Effector memory CD4-positive, alpha-beta T cell (primary cell): ENCODE data around the gene AKTIP.
A peak's percentile ranks its signal among the peaks of the same experiment; 100 is the strongest.
"Not testable (repeated sequence)": the region's sequence is repeated elsewhere in the genome, so short reads cannot be mapped to it uniquely, and the experiment has no call there.

Experiments
- DNase-seq, 3 donors: peaks; one replicate each; pipeline ENCODE4 v3.0.0-alpha.2; 2020
- H3K27ac ChIP-seq: 2 replicates; pipeline ENCODE4 v1.7.0; 2013; ENCODE audit warnings: mild to moderate bottlenecking, low read length, moderate library complexity; ENCODE audit not compliant: insufficient read depth, poor library complexity, severe bottlenecking
- H3K27me3 ChIP-seq: replicated peaks from 2 replicates; pipeline ENCODE4 v1.7.0; 2013; ENCODE audit warnings: mild to moderate bottlenecking, low read length; ENCODE audit not compliant: insufficient read depth, control insufficient read depth, poor library complexity, severe bottlenecking
- H3K36me3 ChIP-seq: 2 replicates; pipeline ENCODE4 v1.7.0; 2013; ENCODE audit warnings: mild to moderate bottlenecking, low read length, moderate library complexity; ENCODE audit not compliant: control insufficient read depth, insufficient read depth
- H3K4me1 ChIP-seq: 2 replicates; pipeline ENCODE4 v1.7.0; 2013; ENCODE audit warnings: low read length, mild to moderate bottlenecking; ENCODE audit not compliant: control insufficient read depth, insufficient read depth, poor library complexity, severe bottlenecking
- H3K4me3 ChIP-seq: 2 replicates; pipeline ENCODE4 v1.7.0; 2013; ENCODE audit warnings: low read length, low read depth, mild to moderate bottlenecking; ENCODE audit not compliant: insufficient read depth, poor library complexity, severe bottlenecking
- H3K9me3 ChIP-seq: 2 replicates; pipeline ENCODE4 v1.7.0; 2013; ENCODE audit warnings: mild to moderate bottlenecking, low read length, moderate library complexity; ENCODE audit not compliant: control insufficient read depth
- total RNA-seq, 3 donors: gene quantifications; one replicate each; lab custom pipeline; 2026; lab: John Stamatoyannopoulos, UW

Gene AKTIP
- 20.9 to 32.7 (median 26.1) reads per million in 3 donors for total RNA-seq

- H3K27ac ChIP-seq: peak within 1 kb of the TSS; percentile 83
- no peaks in the 10 kb centered on the region for H3K9me3 ChIP-seq
- peaks cover 30% of the 10 kb centered on the region for H3K4me1 ChIP-seq
- peak within 1 kb of the TSS; percentile 71 for H3K4me3 ChIP-seq
- H3K36me3 ChIP-seq: peaks cover 15% of the 10 kb centered on the region
- DNase-seq: peak in 1 of 3 donors; percentile 19
- no peaks in the 10 kb centered on the region for H3K27me3 ChIP-seq
These were observed at the start of gene AKTIP for GRCh38 chr16:53502331-53503269. AKTIP (minus strand) TSS chr16:53503209; CDS start chr16:53500259, 2,950 bp downstream.

GRCh38 chr16:53549970-53550690, 47.1 kb upstream of the AKTIP start:
- Histone ChIP-seq H3K4me1 (peaks cover 12% of the 10 kb centered on the region), H3K9me3 (no peaks in the 10 kb centered on the region), H3K36me3 (no peaks in the 10 kb centered on the region), H3K4me3 (no peak overlapping the region), H3K27me3 (no peaks in the 10 kb centered on the region), H3K27ac (no peak overlapping the region)
- peak; percentile 8 to 38 (median 9) for DNase-seq

- Histone ChIP-seq H3K4me3 (no peak overlapping the region), H3K4me1 (peaks cover 15% of the 10 kb centered on the region), H3K27ac (no peak overlapping the region), H3K36me3 (no peaks in the 10 kb centered on the region), H3K9me3 (no peaks in the 10 kb centered on the region), H3K27me3 (no peaks in the 10 kb centered on the region)
- no peak for DNase-seq
These were observed 44.0 kb upstream of the AKTIP start for GRCh38 chr16:53546988-53547391.

- Histone ChIP-seq H3K27me3 (no peaks in the 10 kb centered on the region), H3K9me3 (no peaks in the 10 kb centered on the region), H3K36me3 (no peaks in the 10 kb centered on the region), H3K4me3 (no peak overlapping the region), H3K27ac (no peak overlapping the region), H3K4me1 (peaks cover 15% of the 10 kb centered on the region)
- peak; percentile 8 to 21 (median 14) for DNase-seq
These were observed 42.4 kb upstream of the AKTIP start for GRCh38 chr16:53545433-53545832.

DNA sequence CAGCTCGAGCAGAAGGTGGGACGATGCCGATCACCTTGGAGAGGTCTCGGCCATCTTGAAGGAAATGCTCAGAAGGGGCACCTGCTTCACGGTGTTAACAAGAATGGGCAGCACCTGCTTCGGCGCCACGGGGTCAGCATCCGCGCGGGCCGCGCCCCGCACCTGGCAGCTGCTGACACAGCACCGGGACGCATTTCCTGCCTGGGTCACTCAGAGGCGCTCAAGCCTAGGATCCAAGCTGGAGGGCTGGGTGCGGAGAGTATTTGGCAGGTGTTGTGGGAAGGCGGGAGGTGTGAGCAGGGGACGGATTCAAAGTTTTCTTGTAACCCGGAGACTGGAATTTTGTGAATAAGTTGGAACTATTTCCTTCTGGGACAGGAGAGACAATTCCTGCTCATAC, 39.3 kb upstream of the AKTIP start:
- DNase-seq: no peak
- H3K27ac ChIP-seq: no peak overlapping the region
- no peak overlapping the region for H3K4me3 ChIP-seq
- peaks cover 12% of the 10 kb centered on the region for H3K4me1 ChIP-seq
- H3K9me3 ChIP-seq: no peaks in the 10 kb centered on the region
- H3K27me3 ChIP-seq: no peaks in the 10 kb centered on the region
- H3K36me3 ChIP-seq: no peaks in the 10 kb centered on the region

GRCh38 chr16:53541326-53541725, 38.3 kb upstream of the AKTIP start:
- no peak for DNase-seq
- Histone ChIP-seq H3K4me1 (peaks cover 12% of the 10 kb centered on the region), H3K27ac (no peak overlapping the region), H3K9me3 (no peaks in the 10 kb centered on the region), H3K4me3 (no peak overlapping the region), H3K27me3 (no peaks in the 10 kb centered on the region), H3K36me3 (no peaks in the 10 kb centered on the region)

DNA sequence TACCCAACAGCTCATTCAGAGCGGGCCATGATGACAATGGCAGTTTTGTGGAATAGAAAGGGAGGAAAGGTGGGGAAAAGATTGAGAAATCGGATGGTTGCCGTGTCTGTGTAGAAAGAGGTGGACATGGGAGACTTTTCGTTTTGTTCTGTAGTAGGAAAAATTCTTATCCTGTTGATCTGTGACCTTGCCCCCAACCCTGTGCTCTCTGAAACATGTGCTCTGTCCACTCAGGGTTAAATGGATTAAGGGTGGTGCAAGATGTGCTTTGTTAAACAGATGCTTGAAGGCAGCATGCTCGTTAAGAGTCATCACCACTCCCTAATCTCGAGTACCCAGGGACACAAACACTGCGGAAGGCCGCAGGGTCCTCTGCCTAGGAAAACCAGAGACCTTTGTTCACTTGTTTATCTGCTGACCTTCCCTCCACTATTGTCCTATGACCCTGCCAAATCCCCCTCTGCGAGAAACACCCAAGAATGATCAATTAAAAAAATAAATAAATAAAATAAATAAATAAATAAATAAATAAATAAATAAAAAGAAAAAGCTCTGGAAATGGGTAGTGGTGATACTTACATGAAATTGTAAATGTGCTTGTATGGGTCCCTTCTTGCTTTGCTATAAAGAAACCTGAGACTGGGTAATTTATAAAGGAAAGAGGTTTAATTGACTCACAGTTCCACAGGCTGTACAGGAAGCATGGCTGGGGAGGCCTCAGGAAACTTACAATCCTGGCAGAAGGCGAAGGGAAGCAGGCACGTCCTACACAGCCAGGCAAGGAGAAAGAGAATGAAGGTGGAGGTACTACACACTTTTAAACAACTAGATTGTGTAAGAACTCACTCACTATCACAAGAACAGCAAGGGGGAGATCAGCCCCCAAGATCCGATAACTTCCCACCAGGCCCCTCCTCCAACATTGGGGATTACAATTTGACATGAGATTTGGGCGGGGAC, 37.0 kb upstream of the AKTIP start:
- not testable (repeated sequence) for H3K27ac ChIP-seq, DNase-seq, H3K9me3 ChIP-seq, H3K36me3 ChIP-seq, H3K4me3 ChIP-seq, H3K27me3 ChIP-seq, H3K4me1 ChIP-seq

DNA sequence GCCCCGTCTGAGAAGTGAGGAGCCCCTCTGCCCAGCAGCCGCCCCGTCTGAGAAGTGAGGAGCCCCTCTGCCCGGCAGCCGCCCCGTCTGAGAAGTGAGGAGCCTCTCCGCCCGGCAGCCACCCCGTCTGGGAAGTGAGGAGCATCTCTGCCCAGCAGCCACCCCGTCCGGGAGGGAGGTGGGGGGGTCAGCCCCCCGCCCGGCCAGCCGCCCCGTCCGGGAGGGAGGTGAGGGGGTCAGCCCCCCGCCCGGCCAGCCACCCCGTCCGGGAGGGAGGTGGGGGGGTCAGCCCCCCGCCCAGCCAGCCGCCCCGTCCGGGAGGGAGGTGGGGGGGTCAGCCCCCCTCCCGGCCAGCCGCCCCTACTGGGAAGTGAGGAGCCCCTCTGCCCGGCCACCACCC, 36.3 kb upstream of the AKTIP start:
- H3K4me3 ChIP-seq, H3K9me3 ChIP-seq, H3K4me1 ChIP-seq, H3K36me3 ChIP-seq, H3K27me3 ChIP-seq, DNase-seq, H3K27ac ChIP-seq: not testable (repeated sequence)

GRCh38 chr16:53537626-53538025, 34.6 kb upstream of the AKTIP start:
- H3K4me3 ChIP-seq: no peak overlapping the region
- H3K9me3 ChIP-seq: no peaks in the 10 kb centered on the region
- H3K36me3 ChIP-seq: no peaks in the 10 kb centered on the region
- no peaks in the 10 kb centered on the region for H3K4me1 ChIP-seq
- DNase-seq: no peak
- H3K27ac ChIP-seq: no peak overlapping the region
- H3K27me3 ChIP-seq: no peaks in the 10 kb centered on the region
